Activated CD8-positive, alpha-beta memory T cell treated with anti-CD3 and anti-CD28 coated beads, Interleukin-2, amount 10 ng/mL, durations not matched to agents 7 days and 5 days (primary cell): ENCODE measurements around the gene SNX18. TPM values are rescaled to one million over a fixed set of nuclear protein-coding genes. Genes with fewer than 3 reads are reported as not detected.

Source experiments
- ATAC-seq: fragments of 150-1000 bp; cut with Tn5 transposase; one replicate; pipeline ENCODE4 v1.10.0; 2021; ENCODE audit warnings: moderate library complexity
- CTCF ChIA-PET: fragments of 350-600 bp; sonication (Branson Sonifier 250); formaldehyde crosslinking; loops from one replicate; lab custom pipeline; 2021; ENCODE audit warnings: antibody characterized with exemption; lab: Charles Lee
- DNase-seq: peaks from one replicate; pipeline ENCODE4 v3.0.0-alpha.2; 2020
- H3K27ac Mint-ChIP-seq: one replicate; pipeline ENCODE4 v1.8.0; 2021; ENCODE audit warnings: mild to moderate bottlenecking, mixed read lengths
- H3K27me3 Mint-ChIP-seq: one replicate; pipeline ENCODE4 v1.8.0; 2021; ENCODE audit warnings: mixed read lengths
- H3K36me3 Mint-ChIP-seq: one replicate; pipeline ENCODE4 v1.8.0; 2021; ENCODE audit warnings: mild to moderate bottlenecking, mixed read lengths
- H3K4me1 Mint-ChIP-seq: one replicate; pipeline ENCODE4 v1.8.0; 2021; ENCODE audit warnings: mixed read lengths
- H3K4me3 Mint-ChIP-seq: one replicate; pipeline ENCODE4 v1.8.0; 2021; ENCODE audit warnings: mild to moderate bottlenecking, moderate library complexity, mixed read lengths
- H3K9me3 Mint-ChIP-seq: one replicate; pipeline ENCODE4 v1.8.0; 2022; ENCODE audit warnings: low read depth, mixed read lengths
- total RNA-seq, 2 experiments: library from RNA; stranded (reverse); gene quantifications; one replicate each; pipeline ENCODE4 v1.2.3, GENCODE V29; 2021

The SNX18 gene
- total RNA-seq, 2 experiments from 2014 or later, result 35.2 to 45.3 TPM

- H3K36me3 Mint-ChIP-seq, result peaks cover 50% of the 10 kb centered on the region
- ATAC-seq (no peak), DNase-seq (no peak)
- no peaks in the 10 kb centered on the region for H3K27me3 Mint-ChIP-seq
- H3K4me3 Mint-ChIP-seq, result no peak overlapping the region
- peaks cover 49% of the 10 kb centered on the region for H3K4me1 Mint-ChIP-seq
- CTCF ChIA-PET, result interaction anchor here (1.0 to 1.2 kb wide), 2 partner anchors 341 to 421 kb away, joined by 3 read pairs; no protein-coding TSS in a partner anchor
- no peaks in the 10 kb centered on the region for H3K9me3 Mint-ChIP-seq
- H3K27ac Mint-ChIP-seq, result no peak overlapping the region
Measured at GRCh38 chr5:54523534-54523933, 6.0 kb downstream of the SNX18 start.

GRCh38 chr5:54524082-54524481, 6.5 kb downstream of the SNX18 start:
- DNase-seq (no peak), ATAC-seq (no peak)
- no peak overlapping the region for H3K4me3 Mint-ChIP-seq
- CTCF ChIA-PET, result interaction anchor here (1.0 to 1.3 kb wide), 2 partner anchors 8 to 420 kb away, joined by 3 read pairs; no protein-coding TSS in a partner anchor
- H3K27me3 Mint-ChIP-seq, result no peaks in the 10 kb centered on the region
- H3K36me3 Mint-ChIP-seq, result peaks cover 44% of the 10 kb centered on the region
- H3K27ac Mint-ChIP-seq, result peak overlapping the region; percentile 1
- peaks cover 45% of the 10 kb centered on the region for H3K4me1 Mint-ChIP-seq
- H3K9me3 Mint-ChIP-seq, result no peaks in the 10 kb centered on the region

GRCh38 chr5:54524704-54525103, 7.1 kb downstream of the SNX18 start:
- Mint-ChIP-seq H3K36me3 (peaks cover 38% of the 10 kb centered on the region), H3K4me1 (peaks cover 38% of the 10 kb centered on the region), H3K9me3 (no peaks in the 10 kb centered on the region), H3K4me3 (no peak overlapping the region), H3K27ac (no peak overlapping the region), H3K27me3 (no peaks in the 10 kb centered on the region)
- DNase-seq (no peak), ATAC-seq (no peak)
- CTCF ChIA-PET, result interaction anchor here (1.3 kb wide), 1 partner anchor 9 kb away, joined by 3 read pairs; no protein-coding TSS in a partner anchor

GRCh38 chr5:54525261-54525660, 7.7 kb downstream of the SNX18 start:
- no peak overlapping the region for H3K27ac Mint-ChIP-seq
- no peak for ATAC-seq
- no peak for DNase-seq
- H3K4me1 Mint-ChIP-seq, result peaks cover 40% of the 10 kb centered on the region
- H3K9me3 Mint-ChIP-seq, result no peaks in the 10 kb centered on the region
- CTCF ChIA-PET, result interaction anchor here (1.3 to 1.5 kb wide), 2 partner anchors 8 to 9 kb away, joined by 3 to 4 read pairs; partner anchors contain the start of gene SNX18
- no peak overlapping the region for H3K4me3 Mint-ChIP-seq
- no peaks in the 10 kb centered on the region for H3K27me3 Mint-ChIP-seq
- H3K36me3 Mint-ChIP-seq, result peaks cover 36% of the 10 kb centered on the region

- H3K27ac Mint-ChIP-seq, result no peak overlapping the region
- peaks cover 38% of the 10 kb centered on the region for H3K4me1 Mint-ChIP-seq
- ATAC-seq, result no peak
- no peaks in the 10 kb centered on the region for H3K27me3 Mint-ChIP-seq
- no peak overlapping the region for H3K4me3 Mint-ChIP-seq
- H3K9me3 Mint-ChIP-seq, result no peaks in the 10 kb centered on the region
- no peak for DNase-seq
- H3K36me3 Mint-ChIP-seq, result peaks cover 32% of the 10 kb centered on the region
- CTCF ChIA-PET, result interaction anchor here (1.5 kb wide), 1 partner anchor 9 kb away, joined by 4 read pairs; the partner anchor contains the start of gene SNX18
Measured at GRCh38 chr5:54525692-54526091, 8.1 kb downstream of the SNX18 start.

- CTCF ChIA-PET, result interaction anchor here (1.5 kb wide), 1 partner anchor 10 kb away, joined by 4 read pairs; the partner anchor contains the start of gene SNX18
- H3K27ac Mint-ChIP-seq, result no peak overlapping the region
- no peak for ATAC-seq
Measured at GRCh38 chr5:54526604-54527288, 9.2 kb downstream of the SNX18 start.

GRCh38 chr5:54528633-54529209, 11.2 kb downstream of the SNX18 start:
- peaks cover 27% of the 10 kb centered on the region for H3K4me1 Mint-ChIP-seq
- no peaks in the 10 kb centered on the region for H3K9me3 Mint-ChIP-seq
- no peak for ATAC-seq
- DNase-seq, result no peak
- no peak overlapping the region for H3K4me3 Mint-ChIP-seq
- no peak overlapping the region for H3K27ac Mint-ChIP-seq
- H3K36me3 Mint-ChIP-seq, result peaks cover 18% of the 10 kb centered on the region
- no peaks in the 10 kb centered on the region for H3K27me3 Mint-ChIP-seq
- CTCF ChIA-PET, result interaction anchor here (1.0 kb wide), 1 partner anchor 12 kb away, joined by 3 read pairs; no protein-coding TSS in a partner anchor

More at GRCh38 chr5:54526604-54527288, 9.2 kb downstream of the SNX18 start:
- no peak for DNase-seq
- no peaks in the 10 kb centered on the region for H3K9me3 Mint-ChIP-seq
- H3K4me3 Mint-ChIP-seq, result no peak overlapping the region
- H3K27me3 Mint-ChIP-seq, result no peaks in the 10 kb centered on the region
- H3K4me1 Mint-ChIP-seq, result peaks cover 38% of the 10 kb centered on the region
- peaks cover 34% of the 10 kb centered on the region for H3K36me3 Mint-ChIP-seq

GRCh38 chr5:54529565-54529964, 12.0 kb downstream of the SNX18 start:
- ATAC-seq (no peak), DNase-seq (no peak)
- Mint-ChIP-seq H3K27ac (no peak overlapping the region), H3K36me3 (peaks cover 18% of the 10 kb centered on the region), H3K4me1 (peaks cover 27% of the 10 kb centered on the region), H3K27me3 (no peaks in the 10 kb centered on the region), H3K4me3 (no peak overlapping the region), H3K9me3 (no peaks in the 10 kb centered on the region)
- CTCF ChIA-PET, result interaction anchor here (1.9 kb wide), 1 partner anchor 12 kb away, joined by 10 read pairs; the partner anchor contains the start of gene SNX18

- H3K9me3 Mint-ChIP-seq, result no peaks in the 10 kb centered on the region
- DNase-seq, result no peak
- H3K4me3 Mint-ChIP-seq, result no peak overlapping the region
- CTCF ChIA-PET, result no interaction called here
- H3K4me1 Mint-ChIP-seq, result peaks cover 24% of the 10 kb centered on the region
- no peak overlapping the region for H3K27ac Mint-ChIP-seq
- ATAC-seq, result no peak
- H3K36me3 Mint-ChIP-seq, result peaks cover 29% of the 10 kb centered on the region
- no peaks in the 10 kb centered on the region for H3K27me3 Mint-ChIP-seq
Measured at GRCh38 chr5:54531546-54531945, 14.0 kb downstream of the SNX18 start.

- Mint-ChIP-seq H3K4me3 (no peak overlapping the region), H3K4me1 (peaks cover 29% of the 10 kb centered on the region), H3K27ac (no peak overlapping the region), H3K27me3 (no peaks in the 10 kb centered on the region), H3K36me3 (peaks cover 32% of the 10 kb centered on the region), H3K9me3 (no peaks in the 10 kb centered on the region)
- CTCF ChIA-PET, result interaction anchor here (1.2 kb wide), 1 partner anchor 334 kb away, joined by 3 read pairs; no protein-coding TSS in a partner anchor
- DNase-seq (no peak), ATAC-seq (no peak)
Measured at GRCh38 chr5:54533541-54534190, 16.1 kb downstream of the SNX18 start.

GRCh38 chr5:54534191-54535004, 16.8 kb downstream of the SNX18 start:
- Mint-ChIP-seq H3K27ac (peak overlapping the region; percentile 15), H3K27me3 (no peaks in the 10 kb centered on the region), H3K4me1 (peaks cover 29% of the 10 kb centered on the region), H3K4me3 (no peak overlapping the region), H3K36me3 (peaks cover 32% of the 10 kb centered on the region), H3K9me3 (no peaks in the 10 kb centered on the region)
- ATAC-seq, result no peak
- CTCF ChIA-PET, result no interaction called here
- no peak for DNase-seq

- no peaks in the 10 kb centered on the region for H3K9me3 Mint-ChIP-seq
- CTCF ChIA-PET, result interaction anchor here (1.0 kb wide), 1 partner anchor 154 kb away, joined by 3 read pairs; no protein-coding TSS in a partner anchor
- no peak for DNase-seq
- no peak overlapping the region for H3K27ac Mint-ChIP-seq
- H3K36me3 Mint-ChIP-seq, result peaks cover 31% of the 10 kb centered on the region
- no peaks in the 10 kb centered on the region for H3K27me3 Mint-ChIP-seq
- H3K4me1 Mint-ChIP-seq, result peaks cover 25% of the 10 kb centered on the region
- ATAC-seq, result no peak
- no peak overlapping the region for H3K4me3 Mint-ChIP-seq
Measured at GRCh38 chr5:54535149-54535844, 17.7 kb downstream of the SNX18 start.
